Fibroblast of lung (primary cell): ENCODE measurements around the gene SLTM.
"Not testable (repeated sequence)": the region's sequence is repeated elsewhere in the genome, so short reads cannot be mapped to it uniquely, and the experiment has no call there.

Experiments used
- EZH2 ChIP-seq: IDR thresholded peaks from 2 replicates; pipeline ENCODE4 v1.5.1; 2012; ENCODE audit warnings: low read length, control low read depth, mild to moderate bottlenecking; ENCODE audit errors: missing control alignments
- TF ChIP-seq, protein P1 (sequence below), 2 donors: IDR thresholded peaks in 1 of 2; conservative IDR thresholded peaks in 1 of 2; 1 replicate in 1 of 2; 2 replicates in 1 of 2; pipeline ENCODE4 v1.5.1; 2011 to 2012; ENCODE audit warnings: low read length in 2 of 2, control low read depth in 1 of 2, inconsistent platforms in 1 of 2, low read depth in 1 of 2, mild to moderate bottlenecking in 1 of 2

GRCh38 chr15:58851205-58851604 is 82.3 kb downstream of the SLTM start:
- TF ChIP-seq, protein P1, sequence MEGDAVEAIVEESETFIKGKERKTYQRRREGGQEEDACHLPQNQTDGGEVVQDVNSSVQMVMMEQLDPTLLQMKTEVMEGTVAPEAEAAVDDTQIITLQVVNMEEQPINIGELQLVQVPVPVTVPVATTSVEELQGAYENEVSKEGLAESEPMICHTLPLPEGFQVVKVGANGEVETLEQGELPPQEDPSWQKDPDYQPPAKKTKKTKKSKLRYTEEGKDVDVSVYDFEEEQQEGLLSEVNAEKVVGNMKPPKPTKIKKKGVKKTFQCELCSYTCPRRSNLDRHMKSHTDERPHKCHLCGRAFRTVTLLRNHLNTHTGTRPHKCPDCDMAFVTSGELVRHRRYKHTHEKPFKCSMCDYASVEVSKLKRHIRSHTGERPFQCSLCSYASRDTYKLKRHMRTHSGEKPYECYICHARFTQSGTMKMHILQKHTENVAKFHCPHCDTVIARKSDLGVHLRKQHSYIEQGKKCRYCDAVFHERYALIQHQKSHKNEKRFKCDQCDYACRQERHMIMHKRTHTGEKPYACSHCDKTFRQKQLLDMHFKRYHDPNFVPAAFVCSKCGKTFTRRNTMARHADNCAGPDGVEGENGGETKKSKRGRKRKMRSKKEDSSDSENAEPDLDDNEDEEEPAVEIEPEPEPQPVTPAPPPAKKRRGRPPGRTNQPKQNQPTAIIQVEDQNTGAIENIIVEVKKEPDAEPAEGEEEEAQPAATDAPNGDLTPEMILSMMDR (conservative IDR thresholded peaks at IDR 0.05 in 1 of 2, IDR thresholded peaks at IDR 0.05 in 1 of 2; ENCODE audit: low read depth in 1 of 2, low read length in 2 of 2): not testable (repeated sequence)
- not testable (repeated sequence) for TF ChIP-seq EZH2
